Omental fat pad (tissue), 4 donors: ENCODE data around the gene CDK16. TPM values are rescaled to one million over a fixed set of nuclear protein-coding genes. Genes with fewer than 3 reads are reported as not detected.

ENCODE experiments used
- ATAC-seq: fragments of 150-250 bp; one replicate; pipeline ENCODE4 v1.9.1; 2016; ENCODE audit warnings: mild to moderate bottlenecking, moderate library complexity; ENCODE audit not compliant: low FRiP score
- DNase-seq: peaks from one replicate; pipeline ENCODE4 v3.0.0-alpha.2; 2019; ENCODE audit warnings: low spot score
- total RNA-seq, 4 donors: library from RNA; depleted of rRNA; stranded (reverse); fragments of >200 nt; gene quantifications; one replicate each; pipeline ENCODE4 v1.1.0, GENCODE V29; 2016
- TF ChIP-seq, protein P1 (sequence below), 3 donors: fragments of 450-650 bp; IDR thresholded peaks; one replicate each; pipeline ENCODE4 v1.5.1; 2016 to 2017; ENCODE audit warnings: antibody characterized with exemption in 3 of 3, mild to moderate bottlenecking in 3 of 3, moderate library complexity in 2 of 3

The CDK16 gene
- total RNA-seq, 4 donors from 2014 or later: 72.4 to 120 (median 102) TPM

DNA sequence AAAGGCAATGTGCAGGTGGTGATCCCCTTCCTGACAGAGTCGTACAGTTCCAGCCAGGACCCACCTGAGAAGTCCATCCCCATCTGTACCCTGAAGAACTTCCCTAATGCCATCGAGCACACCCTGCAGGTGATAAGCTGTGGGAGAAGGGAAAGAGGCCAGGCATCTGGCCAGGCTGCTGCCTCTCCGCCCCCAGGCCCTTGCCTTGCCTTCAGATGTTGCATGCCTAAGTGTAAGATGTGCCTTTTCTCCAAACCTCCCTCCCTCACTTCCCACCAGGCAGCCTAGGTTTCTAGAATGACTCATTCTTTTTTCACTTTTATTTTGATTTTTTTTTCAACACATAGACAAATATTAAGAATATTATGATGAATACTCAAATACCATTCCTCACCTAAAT, 12.2 kb upstream of the CDK16 start:
- peak; percentile 50 for ATAC-seq
- TF ChIP-seq, protein P1, sequence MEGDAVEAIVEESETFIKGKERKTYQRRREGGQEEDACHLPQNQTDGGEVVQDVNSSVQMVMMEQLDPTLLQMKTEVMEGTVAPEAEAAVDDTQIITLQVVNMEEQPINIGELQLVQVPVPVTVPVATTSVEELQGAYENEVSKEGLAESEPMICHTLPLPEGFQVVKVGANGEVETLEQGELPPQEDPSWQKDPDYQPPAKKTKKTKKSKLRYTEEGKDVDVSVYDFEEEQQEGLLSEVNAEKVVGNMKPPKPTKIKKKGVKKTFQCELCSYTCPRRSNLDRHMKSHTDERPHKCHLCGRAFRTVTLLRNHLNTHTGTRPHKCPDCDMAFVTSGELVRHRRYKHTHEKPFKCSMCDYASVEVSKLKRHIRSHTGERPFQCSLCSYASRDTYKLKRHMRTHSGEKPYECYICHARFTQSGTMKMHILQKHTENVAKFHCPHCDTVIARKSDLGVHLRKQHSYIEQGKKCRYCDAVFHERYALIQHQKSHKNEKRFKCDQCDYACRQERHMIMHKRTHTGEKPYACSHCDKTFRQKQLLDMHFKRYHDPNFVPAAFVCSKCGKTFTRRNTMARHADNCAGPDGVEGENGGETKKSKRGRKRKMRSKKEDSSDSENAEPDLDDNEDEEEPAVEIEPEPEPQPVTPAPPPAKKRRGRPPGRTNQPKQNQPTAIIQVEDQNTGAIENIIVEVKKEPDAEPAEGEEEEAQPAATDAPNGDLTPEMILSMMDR (IDR thresholded peaks at IDR 0.05): no peak
- no peak for DNase-seq

DNA sequence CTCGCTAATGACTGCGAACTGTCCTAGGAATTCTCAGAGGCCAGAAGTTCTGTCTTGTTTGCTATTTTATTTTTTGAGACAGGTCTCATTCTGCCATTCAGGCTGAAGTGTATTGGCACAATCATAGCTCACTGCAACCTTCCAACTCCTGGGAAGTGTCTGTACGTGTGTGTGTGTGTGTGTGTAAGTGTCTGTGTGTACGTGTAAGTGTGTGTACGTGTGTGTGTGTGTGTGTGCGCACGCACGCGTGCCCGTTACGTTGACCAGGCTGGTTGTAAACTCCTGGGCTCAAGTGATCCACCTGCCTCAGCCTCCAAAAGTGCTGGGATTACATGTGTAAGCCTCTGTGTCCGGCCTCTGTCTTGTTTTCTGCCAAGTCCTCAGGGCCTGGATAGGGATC, 10.4 kb upstream of the CDK16 start:
- TF ChIP-seq, protein P1 (IDR thresholded peaks at IDR 0.05): no peak
- ATAC-seq (no peak), DNase-seq (no peak)

DNA sequence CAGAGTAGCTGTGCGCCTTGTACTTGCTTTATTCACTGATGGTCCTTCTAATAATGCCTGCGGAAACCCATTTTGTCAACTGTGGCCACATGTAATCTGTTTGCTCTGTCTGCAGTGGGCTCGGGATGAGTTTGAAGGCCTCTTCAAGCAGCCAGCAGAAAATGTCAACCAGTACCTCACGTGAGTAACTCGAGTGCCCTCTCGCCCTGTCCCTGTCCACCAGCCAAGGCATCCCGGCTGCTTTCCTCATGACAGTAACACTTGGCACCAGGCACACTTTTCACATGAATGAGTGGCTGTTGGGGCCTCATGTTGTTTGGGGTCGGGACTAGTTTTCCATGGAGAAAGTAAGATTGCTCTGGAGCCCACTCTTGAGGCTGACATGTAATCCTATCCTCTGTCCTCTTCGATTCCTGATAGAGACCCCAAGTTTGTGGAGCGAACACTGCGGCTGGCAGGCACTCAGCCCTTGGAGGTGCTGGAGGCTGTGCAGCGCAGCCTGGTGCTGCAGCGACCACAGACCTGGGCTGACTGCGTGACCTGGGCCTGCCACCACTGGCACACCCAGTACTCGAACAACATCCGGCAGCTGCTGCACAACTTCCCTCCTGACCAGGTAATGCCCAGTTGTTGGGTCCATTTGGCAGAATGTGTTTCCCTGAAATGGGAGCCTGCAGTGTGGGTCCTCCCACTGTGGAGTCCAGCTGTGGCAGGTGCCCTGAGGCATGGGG, 8.8 kb upstream of the CDK16 start:
- ATAC-seq (no peak), DNase-seq (no peak)
- TF ChIP-seq, protein P1 (IDR thresholded peaks at IDR 0.05): no peak

DNA sequence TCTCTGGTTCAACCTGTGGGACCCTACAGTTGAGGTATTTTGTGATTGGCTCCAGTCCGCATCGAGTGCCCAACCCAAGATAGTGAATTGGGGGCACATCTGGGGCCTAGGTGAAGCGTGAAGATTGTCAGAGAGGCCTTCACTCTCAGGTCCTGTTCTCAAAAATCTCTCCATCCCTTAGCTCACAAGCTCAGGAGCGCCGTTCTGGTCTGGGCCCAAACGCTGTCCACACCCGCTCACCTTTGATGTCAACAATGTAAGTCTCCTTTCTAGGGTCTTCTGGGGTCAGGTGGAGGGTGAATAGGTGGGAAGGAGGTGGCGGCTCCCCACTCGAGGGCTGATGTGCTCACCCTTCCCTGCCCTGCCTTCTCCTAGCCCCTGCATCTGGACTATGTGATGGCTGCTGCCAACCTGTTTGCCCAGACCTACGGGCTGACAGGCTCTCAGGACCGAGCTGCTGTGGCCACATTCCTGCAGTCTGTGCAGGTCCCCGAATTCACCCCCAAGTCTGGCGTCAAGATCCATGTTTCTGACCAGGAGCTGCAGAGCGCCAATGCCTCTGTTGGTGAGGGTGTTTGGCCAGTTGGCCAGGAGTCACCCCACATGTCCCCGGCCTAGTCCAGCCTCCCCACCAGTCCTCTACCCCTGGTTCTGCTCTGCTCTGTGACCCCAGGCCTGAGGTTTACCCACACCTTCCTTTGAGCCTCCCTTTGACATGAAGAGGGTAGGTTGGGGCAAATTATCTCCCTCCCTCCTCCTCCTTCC, 7.6 kb upstream of the CDK16 start:
- ATAC-seq (no peak), DNase-seq (no peak)

DNA sequence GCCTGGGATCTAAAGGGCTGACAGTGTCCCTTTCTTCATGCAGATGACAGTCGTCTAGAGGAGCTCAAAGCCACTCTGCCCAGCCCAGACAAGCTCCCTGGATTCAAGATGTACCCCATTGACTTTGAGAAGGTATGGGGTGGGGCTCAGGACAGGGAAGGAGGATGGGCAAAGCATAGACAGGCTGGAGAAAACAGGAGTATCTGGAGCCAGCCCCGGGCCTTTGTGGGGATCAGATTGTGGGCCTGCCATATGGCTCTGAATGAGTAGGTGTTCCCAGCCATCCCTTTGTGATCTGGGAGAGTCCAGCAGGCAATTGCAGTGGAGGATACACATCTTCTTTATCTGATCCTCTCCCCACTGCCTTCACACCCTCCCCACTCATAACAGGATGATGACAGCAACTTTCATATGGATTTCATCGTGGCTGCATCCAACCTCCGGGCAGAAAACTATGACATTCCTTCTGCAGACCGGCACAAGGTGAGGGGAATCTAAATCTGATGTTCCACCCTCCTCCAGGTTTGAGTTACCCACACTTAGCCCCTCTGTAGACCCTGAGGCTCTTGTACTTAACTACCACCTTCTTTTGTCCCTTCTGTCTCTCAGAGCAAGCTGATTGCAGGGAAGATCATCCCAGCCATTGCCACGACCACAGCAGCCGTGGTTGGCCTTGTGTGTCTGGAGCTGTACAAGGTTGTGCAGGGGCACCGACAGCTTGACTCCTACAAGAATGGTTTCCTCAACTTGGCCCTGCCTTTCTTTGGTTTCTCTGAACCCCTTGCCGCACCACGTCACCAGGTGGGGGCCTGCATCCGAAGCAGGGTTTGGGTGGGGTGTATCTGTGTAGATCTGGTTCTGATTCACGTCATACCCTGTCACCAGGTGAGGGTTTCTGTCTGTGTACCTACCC, 5.8 kb upstream of the CDK16 start:
- TF ChIP-seq, protein P1 (IDR thresholded peaks at IDR 0.05): no peak
- ATAC-seq (no peak), DNase-seq (peak; percentile 7)

More for the DNA sequence above, 7.6 kb upstream of the CDK16 start:
- TF ChIP-seq, protein P1 (IDR thresholded peaks at IDR 0.05): no peak

DNA sequence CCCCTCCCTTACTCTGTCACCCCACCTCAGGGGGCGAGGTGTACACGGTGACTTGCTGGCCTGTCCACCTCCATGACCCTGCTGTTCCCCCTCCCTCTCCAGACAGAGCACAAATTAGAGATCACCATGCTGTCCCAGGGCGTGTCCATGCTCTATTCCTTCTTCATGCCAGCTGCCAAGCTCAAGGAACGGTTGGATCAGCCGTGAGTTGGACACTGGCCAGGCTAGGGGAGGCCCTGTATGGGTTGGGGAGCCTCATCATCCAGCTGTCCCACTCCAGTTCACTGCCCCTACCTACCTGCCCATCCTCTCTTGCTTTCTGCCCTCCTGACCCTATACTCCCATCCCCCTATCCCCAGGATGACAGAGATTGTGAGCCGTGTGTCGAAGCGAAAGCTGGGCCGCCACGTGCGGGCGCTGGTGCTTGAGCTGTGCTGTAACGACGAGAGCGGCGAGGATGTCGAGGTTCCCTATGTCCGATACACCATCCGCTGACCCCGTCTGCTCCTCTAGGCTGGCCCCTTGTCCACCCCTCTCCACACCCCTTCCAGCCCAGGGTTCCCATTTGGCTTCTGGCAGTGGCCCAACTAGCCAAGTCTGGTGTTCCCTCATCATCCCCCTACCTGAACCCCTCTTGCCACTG, 3.9 kb upstream of the CDK16 start:
- ATAC-seq (no peak), DNase-seq (no peak)
- TF ChIP-seq, protein P1 (IDR thresholded peaks at IDR 0.05): no peak
